NCI-H1417 (cell line): ENCODE data around the gene SLC25A24.
"Not testable (repeated sequence)": the region's sequence is repeated elsewhere in the genome, so short reads cannot be mapped to it uniquely, and the experiment has no call there.

Experiments
- DNase-seq, 3 experiments: peaks; one replicate each; lab custom pipeline; 2025; lab: John Stamatoyannopoulos, UW

SLC25A24 gene

DNA sequence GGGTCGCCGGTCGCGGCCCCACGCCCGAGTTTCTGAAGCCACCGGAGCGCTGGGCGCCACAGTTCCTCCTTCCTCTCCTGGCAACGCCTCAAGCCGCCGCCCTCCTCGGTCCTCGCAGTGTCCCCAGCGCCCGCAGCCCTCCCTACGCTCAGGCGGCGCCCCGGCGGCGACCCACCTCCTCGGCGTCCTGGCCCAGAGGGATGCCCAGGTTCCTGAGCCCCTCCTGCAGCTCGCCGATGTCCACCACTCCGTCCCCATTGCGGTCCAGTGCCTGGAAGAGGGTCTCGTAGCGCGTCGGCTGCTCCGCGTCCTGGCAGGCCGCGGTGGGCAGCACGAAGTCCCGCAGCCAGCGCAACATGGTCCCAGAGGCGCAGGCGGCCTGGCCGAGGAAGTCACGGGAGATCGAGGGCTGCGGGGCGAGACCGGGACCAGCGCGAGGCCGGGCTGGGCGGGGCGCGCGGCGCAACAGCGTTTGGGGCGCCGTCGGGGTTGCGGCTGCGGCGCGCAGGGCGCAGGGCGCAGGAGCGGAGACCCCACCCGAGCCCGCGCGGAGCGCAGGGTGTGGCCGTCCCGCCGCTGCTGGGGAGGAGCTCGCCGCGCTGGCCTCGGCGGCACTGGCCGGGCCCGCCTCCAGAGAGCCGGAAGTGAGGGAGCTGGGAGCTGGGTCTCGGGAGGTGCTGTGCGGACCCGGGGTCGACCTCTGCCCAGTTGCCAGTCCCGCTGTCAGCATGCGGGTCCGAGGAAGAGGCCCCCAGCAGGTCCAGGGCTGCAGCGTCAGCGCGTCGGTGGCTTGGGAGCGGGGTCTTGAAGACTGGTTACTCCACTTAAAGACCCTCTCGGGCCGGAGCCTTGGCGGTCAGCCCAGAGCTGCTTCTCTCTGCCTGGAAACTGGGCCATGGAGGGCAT lies at the start of gene SLC25A24:
TSS of gene SLC25A24 (minus strand) at position 563 of the 906 bp plus-strand sequence. CDS start at position 358, 205 bp downstream.
- DNase-seq = peak; percentile 64 to 86 (median 85)

DNA sequence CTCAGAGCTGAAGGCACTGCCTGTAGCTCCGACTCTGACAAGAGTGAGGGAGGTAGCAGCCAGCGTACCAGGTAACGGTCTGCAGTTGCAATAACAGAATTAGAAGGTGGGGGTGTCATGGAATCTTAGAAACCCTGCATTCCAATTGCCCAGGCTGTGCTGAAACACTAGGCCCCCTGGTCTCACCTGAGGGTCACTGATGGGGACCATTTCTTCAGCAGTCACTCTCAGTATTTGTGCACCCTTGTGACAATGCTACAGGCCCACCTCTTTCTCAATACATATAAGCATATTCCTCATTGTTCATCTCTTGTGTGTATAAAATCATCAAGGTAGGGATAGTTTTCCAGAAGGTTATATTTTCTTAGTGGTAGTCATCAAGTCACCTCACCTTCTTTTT lies 43.8 kb upstream of the SLC25A24 start, which contains the start of gene NBPF4:
TSS of gene NBPF4 (minus strand) at position 101 of the 400 bp plus-strand sequence. CDS start 315 bp downstream, outside the sequence.
- DNase-seq = not testable (repeated sequence)

GRCh38 chr1:108239426-108239825 lies 39.3 kb upstream of the SLC25A24 start:
- DNase-seq = not testable (repeated sequence)

DNA sequence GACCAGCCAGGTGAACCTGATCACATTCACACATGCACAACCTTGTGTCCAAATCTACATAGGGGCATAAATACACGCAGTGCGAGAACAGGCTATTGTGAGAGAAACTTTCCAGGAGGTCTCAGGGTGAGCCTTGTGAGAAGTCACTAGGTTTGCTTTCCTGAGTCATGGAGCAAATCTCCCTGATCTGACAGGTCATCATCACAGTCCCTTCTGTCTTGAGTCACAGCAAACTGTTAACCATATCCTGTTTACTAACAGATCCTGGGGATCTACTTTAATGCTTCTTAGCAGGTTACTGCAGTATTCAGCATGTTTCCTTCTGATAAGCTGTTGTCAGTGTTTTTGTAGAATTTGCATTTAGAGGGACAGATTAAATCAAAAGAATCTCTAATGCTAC lies 35.2 kb upstream of the SLC25A24 start:
- not testable (repeated sequence) for DNase-seq

GRCh38 chr1:108232183-108232582 lies 32.0 kb upstream of the SLC25A24 start:
- not testable (repeated sequence) for DNase-seq

- DNase-seq = not testable (repeated sequence)
Measured at GRCh38 chr1:108229976-108230375, 29.8 kb upstream of the SLC25A24 start.

DNA sequence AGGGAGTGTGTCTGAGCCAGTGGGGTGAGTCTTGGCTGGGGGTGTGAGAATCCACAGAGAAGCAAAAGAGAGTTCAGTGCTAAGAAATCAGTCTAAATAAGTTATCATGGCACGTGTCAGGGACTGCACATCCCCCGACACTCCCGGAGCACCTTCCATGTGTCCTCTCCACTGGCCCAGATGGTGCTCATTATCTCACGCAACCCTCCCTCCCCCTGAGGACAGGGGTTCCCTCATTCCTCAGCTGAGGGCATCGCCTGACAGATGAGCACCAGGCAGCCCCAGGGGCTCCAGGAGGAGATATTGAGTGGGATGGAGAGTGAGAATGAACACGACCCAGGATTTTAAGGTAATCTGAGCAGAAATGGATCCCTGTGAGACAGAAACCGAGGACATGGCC lies 27.6 kb upstream of the SLC25A24 start:
- DNase-seq = not testable (repeated sequence)

GRCh38 chr1:108226855-108227254 lies 26.7 kb upstream of the SLC25A24 start:
- DNase-seq = not testable (repeated sequence)

DNA sequence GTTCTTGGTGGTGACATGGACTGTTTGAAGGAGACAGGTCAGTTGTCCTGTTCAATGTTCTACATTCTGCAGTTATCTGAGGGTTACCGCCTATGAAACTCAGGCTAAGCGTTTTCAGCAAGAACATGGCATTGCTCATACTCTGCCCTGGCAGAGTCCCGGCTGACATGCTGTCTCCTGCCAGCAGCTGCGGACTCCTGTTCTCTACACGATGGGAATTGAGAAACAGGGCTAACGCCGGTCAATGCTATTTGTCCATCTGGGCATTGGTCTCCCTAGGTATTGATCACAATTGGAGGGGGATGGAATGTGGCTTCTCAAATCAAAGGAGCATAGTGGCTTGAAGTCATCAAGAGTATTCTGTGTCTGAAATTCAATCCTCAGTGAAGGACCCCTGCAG lies 23.1 kb upstream of the SLC25A24 start:
- not testable (repeated sequence) for DNase-seq

DNA sequence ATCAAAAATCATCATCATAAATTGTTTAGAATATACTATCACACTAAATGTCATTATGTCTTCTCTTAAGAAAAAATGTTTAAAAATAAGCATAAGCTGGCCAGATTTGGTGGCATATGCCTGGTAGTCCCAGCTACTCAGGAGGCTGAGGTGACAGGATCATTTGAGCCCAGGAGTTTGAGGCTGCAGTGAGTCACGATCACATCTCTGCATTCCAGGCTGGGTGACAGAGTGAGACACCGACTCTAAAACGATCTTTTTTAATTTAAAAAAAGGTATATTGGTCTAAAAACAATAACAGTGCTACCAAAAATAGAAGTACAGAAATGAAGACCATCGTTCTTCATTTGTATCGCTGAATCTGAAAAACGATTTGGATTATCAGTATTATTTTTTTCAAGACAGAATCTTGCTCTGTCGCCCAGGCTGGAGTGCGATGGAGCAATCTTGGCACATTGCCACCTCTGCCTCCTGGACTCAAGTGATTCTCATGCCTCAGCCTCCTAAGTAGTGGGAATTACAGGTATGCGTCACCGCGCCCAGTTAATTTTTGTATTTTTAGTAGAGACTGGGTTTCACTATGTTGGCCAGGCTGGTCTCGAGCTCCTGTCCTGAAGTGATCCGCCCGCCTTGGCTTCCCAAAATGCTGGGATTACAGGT lies 17.5 kb upstream of the SLC25A24 start:
- not testable (repeated sequence) for DNase-seq

GRCh38 chr1:108217007-108217406 lies 16.9 kb upstream of the SLC25A24 start:
- not testable (repeated sequence) for DNase-seq

- not testable (repeated sequence) for DNase-seq
Measured at GRCh38 chr1:108216028-108216890, 16.1 kb upstream of the SLC25A24 start.

DNA sequence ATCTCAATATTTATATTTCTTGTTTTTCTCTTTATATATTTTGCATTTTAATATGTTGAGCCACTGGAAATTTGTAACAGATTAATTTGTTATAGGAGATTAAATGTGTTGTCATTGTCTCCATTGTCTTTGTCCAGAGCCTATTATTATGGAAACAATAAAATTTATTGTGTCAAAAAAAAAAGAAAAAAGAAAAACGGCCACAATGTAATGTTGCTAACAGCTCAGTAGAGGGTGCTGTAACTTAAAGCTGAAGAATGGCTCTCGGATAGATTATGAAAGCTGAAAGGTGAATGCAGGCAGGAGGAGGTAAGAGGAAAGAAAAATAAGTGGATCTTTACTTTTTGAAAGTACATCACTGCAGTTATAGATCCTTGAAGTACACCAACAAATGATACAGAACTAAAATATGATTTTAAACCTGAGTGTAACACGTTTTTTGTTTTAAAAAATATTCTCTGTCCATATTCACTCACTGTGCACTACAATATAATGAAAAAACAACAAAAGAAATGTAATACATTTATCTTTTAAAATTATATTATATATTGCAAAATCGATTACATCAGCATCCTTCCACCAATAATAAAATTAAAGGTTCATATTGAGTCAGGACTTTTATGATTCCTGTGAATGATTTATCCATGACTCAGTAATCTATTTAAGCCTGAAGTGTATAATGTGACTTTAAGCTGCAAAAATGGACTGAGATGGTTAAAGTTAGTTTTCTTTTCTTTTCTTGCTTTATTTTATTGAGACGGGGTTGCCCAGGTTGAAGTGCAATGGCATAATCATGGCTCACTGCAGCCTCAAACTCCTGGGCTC lies 14.7 kb upstream of the SLC25A24 start:
- DNase-seq = peak in 2 of 3 experiments; percentile 36 to 57

- DNase-seq = no peak
Measured at GRCh38 chr1:108211014-108211413, 10.9 kb upstream of the SLC25A24 start.

DNA sequence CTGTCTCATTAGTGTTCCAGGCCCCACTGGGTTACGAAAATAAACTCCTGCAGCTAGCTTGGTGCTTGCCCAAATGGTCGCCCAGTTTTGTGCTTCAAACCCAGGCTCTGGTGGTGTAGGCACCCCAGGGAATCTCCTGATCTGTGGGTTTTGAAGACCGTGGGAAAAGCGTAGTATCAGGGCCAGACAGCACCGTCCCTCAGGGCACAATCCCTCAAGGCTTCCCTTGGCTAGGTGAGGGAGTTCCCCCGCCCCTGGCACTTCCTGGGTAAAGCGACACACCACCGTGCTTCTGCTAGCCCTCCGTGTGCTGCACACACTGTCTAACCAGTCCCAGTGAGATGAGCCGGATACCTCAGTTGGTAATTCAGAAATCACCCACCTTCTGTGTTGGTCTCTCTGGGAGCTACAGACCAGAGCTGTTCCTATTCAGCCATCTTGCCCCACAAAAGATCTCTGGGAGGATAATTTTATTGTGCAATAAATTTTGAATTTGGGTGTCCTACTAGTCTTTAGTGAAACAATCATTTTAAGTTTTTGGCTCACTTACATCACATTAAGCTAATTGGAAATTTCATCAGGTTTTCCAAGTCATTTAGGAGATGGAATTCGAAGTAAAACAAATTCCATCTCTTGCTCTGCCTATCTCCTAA lies 9.4 kb upstream of the SLC25A24 start:
- no peak for DNase-seq

GRCh38 chr1:108208724-108209446 lies 8.7 kb upstream of the SLC25A24 start:
- DNase-seq = peak in 1 of 3 experiments; percentile 23

DNA sequence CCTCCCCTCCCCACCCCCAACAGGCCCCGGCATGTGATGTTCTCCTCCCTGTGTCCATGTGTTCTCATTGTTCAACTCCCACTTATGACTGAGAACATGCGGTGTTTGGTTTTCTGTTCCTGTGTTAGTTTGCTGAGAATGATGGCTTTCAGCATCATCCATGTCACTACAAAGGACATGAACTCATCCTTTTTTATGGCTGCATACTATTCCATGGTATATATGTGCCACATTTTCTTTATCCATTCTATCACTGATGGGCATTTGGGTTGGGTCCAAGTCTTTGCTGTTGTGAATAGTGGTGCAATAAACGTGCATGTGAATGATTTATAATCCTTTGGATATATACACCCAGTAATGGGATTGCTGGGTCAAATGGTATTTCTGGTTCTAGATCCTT lies 3.4 kb upstream of the SLC25A24 start:
- not testable (repeated sequence) for DNase-seq

DNA sequence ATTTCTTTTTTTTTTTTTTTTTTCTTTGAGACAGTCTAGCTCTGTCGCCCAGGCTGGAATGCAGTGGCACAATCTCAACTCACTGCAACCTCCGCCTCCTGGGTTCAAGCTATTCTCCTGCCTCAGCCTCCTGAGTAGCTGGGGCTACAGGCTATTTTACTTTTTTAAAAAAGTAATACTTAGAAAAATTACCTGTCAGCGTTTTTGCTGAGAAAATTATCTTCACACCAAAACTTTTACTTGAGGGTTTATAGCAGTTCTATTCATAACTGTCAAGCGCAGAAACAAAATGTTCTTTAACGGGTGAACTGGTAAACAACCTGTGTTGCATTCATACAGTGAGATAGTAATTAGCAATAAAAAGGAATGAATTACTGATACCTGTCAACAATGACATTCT lies 1.5 kb upstream of the SLC25A24 start:
- DNase-seq = no peak

DNA sequence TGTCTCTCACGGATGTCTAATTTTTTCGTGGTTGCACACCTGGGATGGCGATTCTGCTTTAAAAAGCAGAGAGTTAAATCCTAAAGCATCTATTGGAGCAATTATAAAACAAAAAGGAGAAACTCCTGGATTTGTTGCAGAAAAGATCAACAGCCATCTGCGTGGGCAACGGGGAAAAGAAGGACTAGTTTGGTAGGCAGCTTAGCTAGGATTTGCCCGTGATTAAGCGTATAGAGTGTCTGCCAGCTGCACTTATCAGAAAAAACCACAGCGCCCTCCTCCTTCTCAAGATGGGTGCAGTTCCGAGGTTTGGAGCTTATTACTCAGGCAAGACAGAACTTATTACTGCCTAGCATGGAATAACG lies 526 bp upstream of the SLC25A24 start:
- peak; percentile 59 to 86 (median 76) for DNase-seq
